Daoy (cell line): ENCODE results near the gene PPP1R14B. TPM values are rescaled to one million over a fixed set of nuclear protein-coding genes. Genes with fewer than 3 reads are reported as not detected.

Experiments used
- DNase-seq: peaks from one replicate; pipeline ENCODE4 v3.0.0-alpha.2; 2015; ENCODE audit warnings: low read depth
- total RNA-seq: library from RNA; depleted of rRNA; stranded (reverse); fragments of >200 nt; shearing (Covaris generic); gene quantifications from 2 replicates; pipeline ENCODE4 v1.2.3, GENCODE V29; 2014

The PPP1R14B gene
- total RNA-seq, 1 experiment from 2014 or later = 414 TPM

DNA sequence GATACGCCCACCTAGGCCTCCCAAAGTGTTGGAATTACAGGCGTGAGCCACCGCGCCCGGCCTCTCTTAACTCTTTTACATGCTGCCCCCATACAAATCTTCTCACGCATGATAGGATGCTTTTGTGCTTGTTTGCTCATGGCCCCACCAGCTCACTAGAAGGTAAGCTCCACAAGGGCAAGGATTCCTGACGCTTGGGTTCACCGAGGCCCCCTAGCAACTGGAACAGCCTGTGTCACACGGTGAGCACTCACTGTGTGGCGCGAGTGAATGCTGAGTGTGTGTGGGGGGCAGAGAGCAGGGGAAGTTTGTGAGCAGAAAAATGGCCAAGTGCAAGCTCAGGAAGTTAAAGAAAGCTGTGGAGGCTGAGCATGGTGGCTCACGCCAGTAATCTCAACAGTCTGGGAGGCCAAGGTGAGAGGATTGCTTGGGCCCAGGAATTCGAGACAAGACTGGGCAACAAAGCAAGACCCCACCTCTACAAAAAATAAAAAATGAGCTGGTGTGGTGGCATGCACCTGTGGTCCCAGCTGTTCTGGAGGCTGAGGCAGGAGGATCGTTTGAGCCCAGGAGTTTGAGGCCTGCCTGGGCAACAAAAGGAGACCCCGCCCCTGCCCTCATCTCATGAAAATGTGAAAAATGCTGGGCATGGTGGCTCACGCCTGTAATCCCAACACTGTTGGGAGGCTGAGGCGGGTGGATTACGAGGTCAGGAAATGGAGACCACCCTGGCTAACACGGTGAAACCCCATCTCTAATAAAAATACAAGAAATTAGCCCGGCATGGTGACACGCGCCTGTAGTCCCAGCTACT, 35.4 kb upstream of the PPP1R14B start:
- no peak for DNase-seq

- DNase-seq = no peak
Observed at GRCh38 chr11:64278576-64279190, 31.9 kb upstream of the PPP1R14B start.

- DNase-seq = peak; percentile 84
Observed at GRCh38 chr11:64276653-64277431, 30.1 kb upstream of the PPP1R14B start.

DNA sequence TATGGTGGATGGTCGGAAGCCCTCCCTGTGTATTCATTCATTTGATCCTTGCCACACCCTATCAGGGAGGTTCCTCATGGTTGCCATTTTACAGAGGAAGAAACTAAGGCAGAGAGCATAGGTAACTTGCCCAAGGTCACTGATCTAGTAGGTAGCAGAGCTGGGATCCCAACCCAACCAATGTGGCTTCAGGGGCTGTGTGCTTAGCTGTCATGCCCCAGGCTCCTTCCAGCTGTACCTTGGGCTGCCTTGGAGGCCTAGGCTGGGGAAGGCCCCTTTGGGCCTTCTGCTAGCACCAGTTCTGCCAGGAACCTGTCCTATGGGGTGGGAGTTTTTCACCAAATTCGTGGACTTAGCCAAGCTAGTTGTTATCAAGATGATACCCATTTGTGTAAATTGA, 29.1 kb upstream of the PPP1R14B start:
- DNase-seq = no peak

DNA sequence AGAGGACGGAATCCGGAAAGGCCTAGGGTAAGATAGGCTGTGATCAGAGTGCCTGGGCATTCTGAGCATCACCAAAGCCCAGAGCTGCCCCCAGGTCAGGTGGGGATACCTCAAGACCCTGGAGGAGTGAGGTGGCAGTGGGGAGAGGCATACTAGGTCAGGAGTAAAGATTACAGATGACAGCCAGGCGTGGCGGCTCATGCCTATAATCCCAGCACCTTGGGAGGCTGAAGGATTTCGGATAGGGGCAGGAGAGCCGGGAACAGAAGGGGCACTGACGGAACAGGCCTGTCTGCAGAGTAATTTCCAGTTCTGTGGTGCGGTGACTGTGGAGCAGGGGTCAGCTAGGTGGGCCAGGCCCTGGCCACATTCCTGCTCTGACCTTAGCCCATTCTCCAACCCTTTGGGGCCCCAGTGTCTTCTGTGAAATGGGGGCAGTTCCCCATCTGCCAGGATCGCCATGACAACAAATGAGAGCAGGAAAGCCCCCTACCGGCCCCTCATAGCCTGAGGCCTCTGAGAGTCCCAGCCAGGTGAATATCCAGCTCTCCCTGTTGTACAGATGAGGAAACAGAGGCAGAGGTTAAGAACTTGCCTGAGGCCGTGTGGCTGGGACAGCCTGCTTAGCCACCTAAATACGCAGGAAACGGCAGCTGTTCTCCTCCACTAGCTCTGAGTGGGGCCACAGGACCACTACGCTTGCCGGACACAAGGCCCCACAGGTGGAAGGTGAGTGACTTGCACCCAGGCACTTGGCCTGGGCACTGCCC, 28.5 kb upstream of the PPP1R14B start:
- DNase-seq = no peak

DNA sequence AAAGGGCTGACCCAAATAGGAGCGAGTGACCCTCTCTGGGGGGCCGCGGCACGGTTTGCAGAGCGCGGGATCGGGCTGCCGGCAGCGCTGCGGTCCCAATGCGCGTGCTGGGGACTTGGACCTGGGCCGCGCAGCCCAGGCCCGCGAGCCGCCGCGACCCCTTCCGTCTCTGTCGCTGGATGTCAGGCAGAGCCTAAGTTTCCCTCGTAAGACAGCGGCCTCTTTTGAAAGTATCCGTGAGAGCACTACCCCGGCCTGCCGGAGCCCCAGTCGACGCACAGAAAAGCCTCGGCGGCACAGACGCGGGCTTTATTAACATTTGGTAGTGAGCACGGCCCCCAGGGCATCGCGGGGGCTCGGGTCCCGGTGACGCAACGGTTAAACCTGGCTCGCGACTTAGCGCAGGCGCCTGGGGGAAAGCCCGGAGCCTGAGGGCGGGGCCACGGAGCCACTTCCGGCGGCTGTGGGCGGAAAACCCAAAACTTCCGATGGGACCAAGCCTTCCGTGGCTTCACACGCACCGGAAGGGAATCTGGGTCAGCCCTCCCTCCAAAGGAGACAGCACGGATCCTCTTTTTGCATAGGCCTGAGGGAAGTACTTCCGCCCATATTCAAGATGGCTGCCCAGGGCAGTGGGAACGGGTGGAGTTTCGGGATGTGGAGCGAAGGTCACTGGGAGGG, 22.9 kb upstream of the PPP1R14B start:
- peak; percentile 99 for DNase-seq

DNA sequence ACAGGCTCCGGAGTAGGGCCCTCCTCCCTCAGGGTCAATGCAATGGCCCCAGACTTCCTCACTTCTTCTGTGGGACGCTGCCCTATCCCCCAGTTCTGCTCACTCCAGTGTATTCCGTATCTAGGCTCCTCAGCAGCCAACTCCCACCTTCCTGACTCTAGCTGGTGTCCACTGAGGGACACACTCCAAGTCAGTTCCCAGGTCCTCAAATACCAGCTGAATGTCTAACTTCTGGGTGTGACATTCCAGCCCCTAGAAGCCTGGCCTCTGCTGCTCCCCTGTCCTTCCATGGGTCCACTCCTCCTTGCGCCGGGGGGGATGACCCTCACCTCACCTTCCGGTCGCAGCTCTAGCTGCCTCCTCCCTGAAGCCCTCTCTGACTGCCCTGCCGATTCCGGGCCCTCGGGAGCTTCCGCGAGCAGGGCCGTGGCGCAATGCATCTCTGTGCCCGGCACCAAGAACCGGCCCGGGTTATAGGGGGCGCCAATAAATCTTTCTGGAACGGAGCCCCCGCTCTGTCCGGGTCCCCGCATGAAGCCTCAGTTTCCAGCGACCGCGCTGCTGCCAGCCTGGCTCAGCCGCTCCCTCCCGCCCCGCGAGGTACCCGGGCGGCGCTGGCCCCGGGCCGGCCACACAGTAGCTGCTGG, 22.3 kb upstream of the PPP1R14B start:
- no peak for DNase-seq

GRCh38 chr11:64268025-64268892, 21.5 kb upstream of the PPP1R14B start:
- DNase-seq = peak; percentile 79

DNA sequence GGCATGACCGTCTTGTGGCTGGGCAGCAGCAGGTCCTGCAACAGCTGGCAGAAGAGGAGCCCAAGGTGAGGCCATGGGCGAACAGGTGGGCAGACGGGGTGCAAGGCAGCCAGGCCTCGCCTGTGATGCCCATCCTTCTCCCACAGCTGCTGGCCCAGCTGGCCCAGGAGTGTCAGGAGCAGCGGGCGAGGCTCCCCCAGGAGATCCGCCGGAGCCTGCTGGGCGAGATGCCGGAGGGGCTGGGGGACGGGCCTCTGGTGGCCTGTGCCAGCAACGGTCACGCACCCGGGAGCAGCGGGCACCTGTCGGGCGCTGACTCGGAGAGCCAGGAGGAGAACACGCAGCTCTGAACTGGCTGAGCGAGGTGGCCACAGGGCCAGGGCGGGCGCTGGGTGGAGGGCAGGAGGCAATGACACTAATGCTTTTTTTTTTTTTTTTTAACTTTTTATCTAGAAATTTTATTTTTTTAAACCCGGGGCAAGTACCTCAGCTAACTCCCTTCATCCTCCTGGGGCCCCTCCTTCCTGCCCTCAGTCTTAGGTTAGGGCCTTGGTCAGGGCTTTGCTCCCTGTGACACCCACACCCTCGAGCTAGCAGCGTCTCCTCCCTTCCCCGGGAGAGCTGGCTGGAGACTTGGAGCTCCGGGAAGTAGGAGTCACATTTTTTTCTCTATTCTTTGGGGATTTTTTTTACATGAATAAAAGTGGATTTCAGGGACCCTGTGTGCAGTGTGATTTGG, 20.6 kb upstream of the PPP1R14B start:
- DNase-seq = no peak

DNA sequence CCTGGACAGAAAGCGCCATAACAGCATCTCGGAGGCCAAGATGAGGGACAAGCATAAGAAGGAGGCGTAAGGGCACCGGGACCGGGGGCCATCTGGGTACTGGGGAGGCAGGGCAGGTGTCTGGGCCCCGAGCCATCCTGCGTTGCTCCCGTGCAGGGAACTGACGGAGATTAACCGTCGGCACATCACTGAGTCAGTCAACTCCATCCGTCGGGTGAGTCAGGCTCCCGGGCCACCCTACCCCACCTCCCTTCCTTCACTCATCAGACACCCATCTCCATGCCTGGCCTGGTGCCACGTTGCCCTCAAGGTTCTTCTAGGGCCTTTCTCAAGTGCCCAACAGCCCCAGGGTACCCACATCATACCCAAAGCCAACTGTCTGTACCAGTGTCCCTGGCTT, 19.6 kb upstream of the PPP1R14B start:
- DNase-seq = no peak

DNA sequence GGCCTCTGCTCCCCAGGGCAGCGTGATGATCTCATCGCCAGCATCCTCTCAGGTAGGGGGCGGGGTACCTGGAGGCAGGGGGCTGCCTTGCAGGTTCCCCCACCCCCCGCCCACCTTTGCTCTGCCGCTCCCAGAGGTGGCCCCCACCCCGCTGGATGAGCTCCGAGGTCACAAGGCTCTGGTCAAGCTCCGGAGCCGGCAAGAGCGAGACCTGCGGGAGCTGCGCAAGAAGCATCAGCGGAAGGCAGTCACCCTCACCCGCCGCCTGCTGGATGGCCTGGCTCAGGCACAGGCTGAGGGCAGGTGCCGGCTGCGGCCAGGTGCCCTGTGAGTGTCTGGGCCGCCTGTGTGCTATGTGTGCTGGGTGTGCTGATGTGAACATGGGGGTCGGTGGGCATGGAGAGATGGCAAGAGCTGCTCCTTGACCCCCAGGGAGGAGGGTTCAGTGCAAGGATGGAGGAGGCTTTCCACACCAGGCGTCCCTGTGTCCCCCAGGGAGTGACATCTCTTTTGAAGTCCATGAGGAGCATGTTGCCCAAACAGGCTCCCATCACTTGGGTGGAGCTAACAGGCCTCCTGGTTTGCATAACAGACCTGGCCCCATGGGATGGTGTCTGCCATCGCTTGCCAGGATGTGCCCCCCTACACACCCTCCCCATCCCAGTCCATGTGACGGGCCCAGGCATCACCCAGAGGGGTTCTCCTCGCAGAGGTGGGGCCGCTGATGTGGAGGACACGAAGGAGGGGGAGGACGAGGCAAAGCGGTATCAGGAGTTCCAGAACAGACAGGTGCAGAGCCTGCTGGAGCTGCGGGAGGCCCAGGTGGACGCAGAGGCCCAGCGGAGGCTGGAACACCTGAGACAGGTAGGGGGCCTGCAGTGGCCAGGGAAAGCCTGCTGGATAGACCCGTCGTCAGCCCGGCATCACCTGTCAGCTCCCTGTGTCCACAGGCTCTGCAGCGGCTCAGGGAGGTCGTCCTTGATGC, 18.7 kb upstream of the PPP1R14B start:
- DNase-seq = no peak

DNA sequence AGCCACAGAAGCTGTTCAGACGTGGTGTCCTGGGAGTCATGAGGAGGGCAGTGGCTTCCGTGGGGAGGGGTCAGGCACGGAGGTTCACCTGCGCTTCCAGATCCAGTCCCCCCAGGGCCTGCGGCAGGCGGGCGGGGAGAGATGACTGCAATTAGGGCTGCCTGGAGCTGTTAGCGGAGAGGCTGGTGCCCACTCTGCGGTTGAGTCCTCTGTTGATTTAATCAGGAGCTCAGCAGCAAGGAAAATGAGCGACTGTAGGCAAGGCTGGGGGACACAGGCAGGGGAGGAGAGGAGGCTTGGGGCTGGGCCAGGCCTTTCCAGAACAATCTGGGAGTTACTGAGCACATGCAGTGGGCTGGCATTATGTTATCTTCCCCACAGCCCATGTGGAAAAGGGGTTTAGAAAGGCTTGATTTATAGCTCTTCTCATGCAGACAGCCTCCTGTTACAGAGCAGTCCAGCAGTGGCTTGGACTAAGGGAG, 17.7 kb upstream of the PPP1R14B start:
- no peak for DNase-seq

DNA sequence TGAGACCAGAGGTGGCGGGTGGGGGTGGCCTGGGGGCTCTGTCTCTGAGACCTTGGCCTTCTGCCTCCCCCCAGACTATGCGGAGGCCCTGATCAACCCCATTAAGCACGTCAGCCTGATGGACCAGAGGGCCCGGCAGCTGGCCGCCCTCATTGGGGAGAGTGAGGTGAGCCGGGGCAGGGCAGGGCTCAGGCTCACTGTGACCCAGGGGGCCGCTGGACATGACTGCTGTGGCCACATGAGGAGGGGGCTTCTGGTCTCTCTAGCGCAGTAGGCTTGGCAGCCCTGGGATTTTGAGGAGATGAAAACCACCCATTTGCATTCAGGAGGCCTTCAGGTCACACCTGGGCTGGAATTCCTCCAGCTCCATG, 17.2 kb upstream of the PPP1R14B start:
- DNase-seq = no peak

- DNase-seq = peak; percentile 77
Observed at GRCh38 chr11:64263021-64263946, 16.5 kb upstream of the PPP1R14B start.

GRCh38 chr11:64262271-64263002, 15.7 kb upstream of the PPP1R14B start:
- DNase-seq = no peak

DNA sequence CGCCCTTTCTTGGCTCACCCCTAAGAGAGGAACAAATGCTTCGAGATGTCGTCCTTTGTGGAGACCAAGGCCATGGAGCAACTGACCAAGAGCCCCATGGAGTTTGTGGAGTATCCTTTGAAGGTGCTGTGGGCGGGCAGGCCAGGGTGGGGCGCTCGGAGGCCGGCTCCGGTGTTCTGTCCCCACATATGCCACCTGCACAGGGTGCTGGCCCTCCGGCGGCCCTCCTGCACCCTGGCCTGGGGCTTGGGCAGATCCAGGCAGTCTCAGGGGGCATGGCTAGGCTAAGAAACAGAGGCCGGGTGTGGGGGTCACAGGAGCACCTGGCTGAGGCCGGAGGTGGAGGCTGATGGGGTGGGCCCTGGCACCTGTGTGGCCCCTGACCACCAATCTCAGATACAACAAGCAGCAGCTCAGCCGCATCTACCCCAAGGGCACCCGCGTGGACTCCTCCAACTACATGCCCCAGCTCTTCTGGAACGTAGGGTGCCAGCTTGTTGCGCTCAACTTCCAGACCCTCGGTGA, 14.9 kb upstream of the PPP1R14B start:
- DNase-seq = no peak
